Stimulated activated CD8-positive, alpha-beta memory T cell treated with anti-CD3 and anti-CD28 coated beads, Interleukin-15, amount 100 ng/mL, for 48 hours (primary cell): ENCODE data around the gene PLOD1.
"Not testable (repeated sequence)": the region's sequence is repeated elsewhere in the genome, so short reads cannot be mapped to it uniquely, and the experiment has no call there.

ENCODE experiments used
- DNase-seq, 2 donors: peaks; one replicate each; pipeline ENCODE4 v3.0.0-alpha.2; 2020; ENCODE audit warnings: low read depth in 2 of 2

The PLOD1 gene

DNA sequence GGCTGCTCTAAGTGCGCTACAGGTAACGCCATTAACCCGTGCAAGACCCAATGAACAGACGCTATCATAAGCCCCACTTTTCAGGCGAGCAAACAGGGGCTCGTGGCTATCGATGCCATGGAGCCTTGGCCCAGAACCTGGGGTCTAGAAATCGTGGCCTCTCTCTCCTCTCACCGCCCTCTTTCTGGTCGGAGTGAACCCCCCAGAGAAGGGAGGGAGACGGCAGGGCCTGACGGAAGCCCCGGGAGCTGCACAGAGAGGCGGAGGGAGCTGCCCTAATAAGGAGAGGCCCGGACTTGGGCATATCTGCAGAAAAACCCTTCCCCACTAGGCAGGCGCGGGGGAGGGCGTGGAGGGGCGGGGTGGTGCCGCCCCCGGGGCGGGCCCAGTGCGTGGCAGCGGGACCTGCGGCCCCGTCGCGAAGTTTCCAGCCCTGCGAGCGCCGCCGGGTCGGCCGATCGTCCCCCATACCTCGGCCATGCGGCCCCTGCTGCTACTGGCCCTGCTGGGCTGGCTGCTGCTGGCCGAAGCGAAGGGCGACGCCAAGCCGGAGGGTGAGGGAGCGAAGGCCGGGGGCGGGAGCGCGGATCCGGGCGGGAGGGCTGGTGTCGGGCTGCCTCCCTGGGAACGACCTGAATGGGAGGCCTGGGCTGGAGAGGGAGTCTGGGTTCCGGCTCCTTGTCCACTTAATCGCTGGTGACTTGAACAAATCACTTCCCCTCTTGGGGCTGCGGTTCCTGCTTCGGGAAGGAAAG lies at the start of gene PLOD1:
TSS of gene PLOD1 (plus strand) at position 416 of the 755 bp plus-strand sequence. CDS start at position 479, 63 bp downstream.
- peak; percentile 79 to 85 for DNase-seq

DNA sequence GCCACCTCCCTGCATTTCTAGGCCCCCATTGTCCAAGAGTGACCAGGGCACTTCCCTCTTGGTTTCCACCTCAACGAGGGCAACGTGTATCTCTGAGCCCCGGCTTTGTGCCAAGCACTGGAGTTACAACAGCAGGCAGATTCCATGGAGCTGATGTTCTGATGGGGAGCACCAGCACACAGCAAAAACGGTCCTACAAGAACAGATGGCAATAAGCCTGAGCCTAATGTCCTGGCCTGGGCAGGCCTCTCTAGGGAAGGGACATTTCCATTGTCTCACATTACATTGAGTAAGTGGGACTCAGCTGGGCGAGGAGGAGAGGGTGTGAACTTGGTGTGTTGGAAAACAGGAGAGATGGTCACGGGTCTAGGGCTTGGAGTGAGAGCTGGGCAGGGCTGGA lies 48.6 kb upstream of the PLOD1 start:
- no peak for DNase-seq

DNA sequence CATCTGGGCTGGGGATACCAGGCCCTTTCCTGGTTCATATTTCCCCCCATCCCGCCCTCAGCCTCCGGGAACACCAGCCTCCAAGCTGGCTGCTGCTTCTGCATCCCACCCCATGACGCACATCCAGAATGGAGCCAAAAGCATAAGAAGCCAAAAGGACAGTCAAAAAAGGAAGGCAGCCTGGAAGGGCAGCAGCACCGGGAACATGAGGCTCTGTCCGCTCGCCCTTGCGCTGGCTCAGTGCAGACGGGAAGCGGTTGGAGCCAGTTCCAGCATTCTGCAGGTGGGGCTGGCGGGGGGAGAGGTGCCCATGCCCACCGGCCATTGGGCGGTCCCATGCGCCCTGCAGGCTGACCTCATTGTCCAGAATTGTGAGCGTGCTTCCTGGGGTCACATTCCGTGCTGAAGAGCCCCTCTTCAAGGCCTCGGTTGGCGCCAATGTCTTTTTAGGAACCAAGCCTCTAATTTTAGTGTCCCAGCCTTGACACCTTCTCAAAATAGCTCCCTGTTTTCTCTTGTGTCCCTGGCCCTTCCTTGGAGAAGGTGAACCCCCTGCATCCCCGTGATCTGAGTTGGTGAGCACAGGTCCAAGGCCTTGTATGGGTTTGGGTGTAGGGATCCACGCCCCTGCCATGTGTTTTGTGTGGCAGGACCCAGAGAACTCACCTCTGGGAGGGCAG lies 47.4 kb upstream of the PLOD1 start:
- no peak for DNase-seq

DNA sequence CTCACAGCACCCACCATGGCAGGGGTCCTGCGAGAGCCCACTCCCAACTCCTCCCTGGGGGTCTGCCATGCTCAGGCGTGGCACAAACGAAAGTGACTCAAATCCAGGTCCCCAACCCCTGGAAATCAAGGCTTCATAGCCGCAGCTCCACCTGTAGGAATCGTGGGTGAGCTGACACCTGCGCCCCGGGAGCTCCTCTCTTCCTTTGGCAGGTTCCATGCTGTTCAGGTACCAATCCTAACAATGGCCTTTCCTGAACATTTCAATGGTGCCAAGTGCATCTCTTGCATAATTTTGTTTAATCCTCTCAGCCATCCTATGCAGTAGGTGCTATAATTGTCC lies 46.9 kb upstream of the PLOD1 start:
- DNase-seq = no peak

DNA sequence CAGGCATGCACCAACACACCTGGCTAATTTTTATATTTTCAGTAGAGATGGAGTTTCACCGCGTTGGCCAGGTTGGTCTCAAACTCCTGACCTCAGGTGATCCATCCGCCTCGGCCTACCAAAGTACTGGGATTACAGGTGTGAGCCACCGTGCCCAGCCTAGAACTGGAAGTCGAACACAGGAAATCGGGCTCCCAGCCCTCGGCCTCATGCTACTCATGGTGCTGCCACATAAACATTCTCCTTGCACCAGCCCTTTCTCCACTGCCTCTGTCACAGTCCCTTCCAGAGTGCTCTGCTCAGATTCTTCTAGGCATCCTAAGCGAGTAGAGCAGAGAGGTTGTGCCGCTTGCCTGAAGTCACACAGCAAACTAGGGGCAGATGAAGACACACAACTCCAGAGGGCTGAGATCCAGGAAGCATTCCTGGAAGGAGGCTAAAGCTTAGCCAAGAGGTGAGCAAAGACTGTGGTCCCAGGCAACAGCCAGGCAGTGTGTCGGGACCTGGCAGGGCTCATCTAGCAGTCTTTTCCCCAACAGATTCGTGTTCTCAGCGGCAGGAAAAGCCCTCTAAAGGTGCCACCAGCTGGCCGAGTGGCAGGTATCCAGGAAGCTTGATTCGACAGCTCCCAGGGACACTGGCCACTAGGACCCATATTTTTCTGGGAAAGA lies 46.2 kb upstream of the PLOD1 start:
- no peak for DNase-seq

DNA sequence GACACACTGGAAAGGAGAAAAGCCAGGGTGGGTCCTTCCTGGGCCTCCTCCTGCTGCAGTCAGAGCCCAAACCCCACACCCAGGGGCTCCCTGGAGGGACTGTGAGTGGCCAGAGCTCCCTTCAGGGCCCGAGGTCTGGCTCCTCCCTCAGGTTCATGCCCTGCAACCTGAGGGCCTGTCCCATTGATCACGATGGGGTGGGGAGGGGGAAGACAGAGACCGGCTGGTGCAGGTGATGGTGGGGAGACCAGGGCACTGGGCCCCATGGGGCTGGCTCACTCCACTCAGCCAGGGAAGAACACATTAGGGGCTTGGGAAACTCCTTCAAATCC lies 45.7 kb upstream of the PLOD1 start:
- DNase-seq = no peak

DNA sequence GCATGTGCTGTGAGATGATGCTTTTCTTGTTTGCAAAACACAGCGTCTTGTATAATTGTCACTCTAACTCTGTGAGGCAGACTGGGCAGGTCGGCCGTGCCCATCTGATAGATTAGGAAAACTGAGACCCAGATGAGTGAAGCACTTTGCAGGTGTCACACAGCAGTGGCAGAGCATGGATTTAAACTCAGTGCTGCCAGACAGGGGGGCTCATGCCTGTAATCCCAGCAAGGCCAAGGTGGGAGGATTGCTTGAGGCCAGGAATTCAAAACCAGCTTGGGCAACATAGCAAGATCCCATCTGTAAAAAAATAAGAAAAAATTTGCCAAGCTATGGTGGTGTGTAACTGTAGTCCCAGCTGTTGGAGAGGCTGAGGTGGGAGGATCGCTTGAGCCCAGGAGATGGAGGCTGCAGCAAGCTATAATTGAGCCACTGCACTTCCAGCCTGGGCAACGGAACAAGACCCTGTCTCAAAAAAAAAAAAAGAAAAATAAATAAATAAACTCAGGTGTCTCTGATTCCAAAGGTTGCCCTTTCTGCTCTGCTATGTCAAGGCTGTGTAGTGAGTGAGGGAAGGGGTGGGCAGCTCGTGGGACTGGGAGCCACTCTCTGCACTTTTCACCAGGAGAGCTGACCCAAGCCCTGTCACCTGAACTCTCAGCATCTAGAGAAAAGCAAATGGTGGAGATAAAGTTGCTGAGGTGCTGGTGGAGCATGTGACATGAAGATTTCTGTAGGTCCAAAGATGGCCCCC lies 42.9 kb upstream of the PLOD1 start:
- DNase-seq = no peak

DNA sequence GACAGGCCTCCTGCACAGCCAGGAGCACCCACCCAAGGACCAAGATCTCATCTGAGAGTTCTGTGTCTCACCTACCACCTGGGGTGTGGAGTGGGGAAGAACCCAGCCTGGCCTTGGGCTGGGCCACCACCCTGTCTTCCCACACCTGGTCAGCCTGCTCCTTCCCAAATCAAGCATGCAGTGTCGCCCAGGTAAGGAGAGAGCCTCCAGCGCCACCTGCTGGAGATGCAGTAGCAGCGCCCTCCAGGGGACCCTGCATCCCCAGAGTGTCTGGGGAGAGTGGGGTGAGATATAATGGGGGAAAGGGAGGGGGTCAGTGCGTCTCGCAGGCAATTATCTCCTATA lies 40.6 kb upstream of the PLOD1 start:
- peak; percentile 36 to 37 for DNase-seq

DNA sequence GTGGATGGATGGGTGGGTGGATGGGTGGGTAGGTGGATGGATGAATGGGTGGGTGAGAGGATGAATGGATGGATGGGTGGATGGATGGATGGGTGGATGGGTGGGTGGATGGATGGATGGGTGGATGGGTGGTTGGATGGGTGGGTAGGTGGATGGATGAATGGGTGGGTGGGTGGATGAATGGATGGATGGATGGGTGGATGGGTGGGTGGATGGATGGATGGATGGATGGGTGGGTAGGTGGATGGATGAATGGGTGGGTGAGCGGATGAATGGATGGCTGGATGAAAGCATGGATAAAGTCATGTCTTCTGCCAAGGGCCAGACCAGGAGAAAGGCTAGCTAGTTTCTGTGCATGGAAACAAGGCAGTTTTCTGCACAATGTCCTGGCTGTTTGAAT lies 40.0 kb upstream of the PLOD1 start:
- not testable (repeated sequence) for DNase-seq

DNA sequence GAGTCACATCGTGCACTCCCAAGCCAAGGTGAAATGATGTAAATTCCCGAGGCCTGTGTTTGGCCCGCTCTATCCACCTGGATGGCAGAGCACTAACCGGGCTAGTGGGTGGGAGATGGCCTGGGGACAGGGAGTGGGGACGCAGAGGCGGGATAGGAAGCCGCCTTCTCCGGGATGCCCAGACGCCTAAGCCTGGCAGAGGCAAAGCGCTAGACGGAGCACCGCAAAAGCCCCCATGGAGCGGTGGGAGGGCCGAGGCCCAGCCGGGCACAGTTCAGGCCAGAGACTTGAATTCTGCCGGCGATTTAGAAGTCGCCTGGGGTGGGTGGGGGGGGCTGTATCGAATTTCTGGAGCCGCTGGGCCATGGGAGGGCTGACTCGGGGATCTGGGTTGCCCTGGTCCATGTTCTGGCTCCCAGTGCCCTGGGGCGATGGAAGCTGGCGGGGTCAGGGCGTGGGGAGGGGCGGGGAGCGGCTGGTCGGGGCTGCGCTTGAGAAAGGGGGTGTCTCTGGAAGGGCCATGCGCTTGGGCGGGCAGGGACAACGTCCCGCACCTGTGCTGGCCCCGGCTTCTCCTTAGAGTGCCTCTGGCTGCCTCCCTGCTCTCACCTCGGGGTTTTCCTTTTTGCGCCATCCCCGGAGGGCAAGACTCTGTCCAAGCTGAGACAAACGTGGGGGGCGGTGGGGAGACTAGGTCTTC lies 36.3 kb upstream of the PLOD1 start:
- no peak for DNase-seq

DNA sequence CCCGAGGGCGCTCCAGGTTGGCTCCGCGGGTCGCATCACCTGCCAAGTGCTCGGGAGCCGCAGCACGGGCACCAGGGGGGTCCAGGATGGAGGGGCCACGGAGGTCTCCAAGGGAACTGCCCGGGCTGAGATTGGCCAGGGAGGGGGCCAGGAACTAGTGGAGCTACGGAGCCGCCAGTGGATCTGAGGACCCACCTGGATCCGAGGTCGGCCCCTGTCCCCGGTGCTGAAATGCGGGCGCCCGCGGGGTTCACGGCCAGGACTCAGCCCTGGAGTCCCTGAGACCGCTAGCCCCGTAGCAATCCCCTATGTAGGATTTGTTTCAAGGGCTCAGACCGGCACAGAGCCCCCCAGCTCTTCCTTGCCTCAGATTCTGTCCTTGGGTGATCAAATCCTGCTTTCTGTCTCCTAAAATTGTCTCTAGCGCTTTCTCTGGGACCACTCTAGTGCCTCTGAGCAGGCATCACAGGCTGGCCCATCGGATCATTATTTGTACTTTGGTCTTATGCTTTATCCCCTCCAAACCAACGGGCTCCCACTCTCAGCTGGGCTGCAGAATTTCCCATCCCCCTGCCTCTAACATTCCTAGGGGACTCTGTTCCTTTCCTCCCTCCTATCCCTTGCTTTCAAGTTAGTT lies 35.6 kb upstream of the PLOD1 start:
- no peak for DNase-seq

DNA sequence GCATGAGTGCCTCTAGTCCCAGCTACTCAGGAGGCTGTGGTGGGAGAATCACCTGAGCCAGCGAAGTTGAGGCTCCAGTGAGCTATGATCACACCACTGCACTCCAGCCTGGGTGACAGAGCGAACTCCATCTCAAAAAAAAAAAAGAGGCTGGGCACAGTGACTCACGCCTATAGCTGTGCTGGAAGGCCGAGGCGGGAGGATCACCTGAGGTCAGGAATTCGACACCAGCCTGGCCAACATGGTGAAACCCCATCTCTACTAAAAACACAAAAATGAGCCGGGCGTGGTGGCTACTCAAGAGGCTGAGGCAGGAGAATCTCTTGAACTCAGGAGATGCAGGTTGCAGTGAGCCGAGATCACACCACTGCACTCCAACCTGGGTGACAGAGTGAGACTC lies 33.1 kb upstream of the PLOD1 start:
- DNase-seq = not testable (repeated sequence)

DNA sequence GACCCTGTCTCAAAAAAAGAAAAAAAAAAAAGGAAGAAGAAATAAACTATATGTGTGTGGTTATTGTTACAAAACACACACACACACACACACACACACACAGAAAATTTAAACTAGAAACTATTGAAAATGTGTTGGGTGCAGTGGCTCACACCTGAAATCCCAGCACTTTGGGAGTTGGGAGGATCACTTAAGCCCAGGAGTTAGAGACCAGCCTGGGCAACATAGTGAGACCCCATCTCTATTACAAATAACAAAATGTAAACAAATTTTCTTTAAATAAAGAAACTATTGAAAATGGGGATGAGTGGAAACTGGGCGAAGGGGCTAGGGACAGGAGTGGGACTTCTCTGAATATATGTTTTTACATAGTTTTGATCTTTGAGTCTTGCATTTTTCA lies 31.3 kb upstream of the PLOD1 start:
- DNase-seq = no peak

DNA sequence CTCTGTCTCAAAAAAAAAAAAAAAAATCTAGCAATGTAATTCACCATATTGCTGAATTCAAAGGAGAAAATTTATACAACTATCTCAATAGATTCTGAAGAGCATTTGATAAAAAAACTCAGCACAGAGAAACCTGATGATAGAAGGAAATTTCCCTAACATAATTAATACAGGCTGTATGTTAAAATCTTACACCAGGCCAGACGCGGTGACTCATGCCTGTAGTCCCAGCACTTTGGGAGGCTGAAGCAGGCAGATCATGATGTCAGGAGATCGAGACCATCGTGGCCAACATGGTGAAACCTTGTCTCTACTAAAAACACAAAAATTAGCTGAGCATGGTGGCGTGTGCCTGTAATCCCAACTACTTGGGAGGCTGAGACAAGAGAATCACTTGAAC lies 30.4 kb upstream of the PLOD1 start:
- not testable (repeated sequence) for DNase-seq

DNA sequence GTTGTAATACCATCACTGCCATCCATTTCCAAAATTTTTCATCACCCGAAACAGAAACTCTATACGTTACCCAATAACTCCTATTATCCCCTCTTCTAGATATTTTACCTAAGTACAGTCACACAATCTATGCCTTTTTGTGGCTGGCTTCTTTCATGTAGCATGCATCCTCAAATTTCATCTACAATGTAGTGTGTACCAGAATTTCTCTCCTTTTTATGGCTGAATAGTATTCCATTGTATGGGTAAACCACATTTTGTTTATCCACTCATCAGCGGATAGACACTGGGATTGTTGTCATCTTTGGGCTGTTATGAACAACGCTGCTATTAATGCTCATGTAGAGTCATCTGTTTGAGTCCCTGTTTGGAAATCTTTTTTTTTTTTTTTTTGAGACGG lies 29.5 kb upstream of the PLOD1 start:
- DNase-seq = no peak

DNA sequence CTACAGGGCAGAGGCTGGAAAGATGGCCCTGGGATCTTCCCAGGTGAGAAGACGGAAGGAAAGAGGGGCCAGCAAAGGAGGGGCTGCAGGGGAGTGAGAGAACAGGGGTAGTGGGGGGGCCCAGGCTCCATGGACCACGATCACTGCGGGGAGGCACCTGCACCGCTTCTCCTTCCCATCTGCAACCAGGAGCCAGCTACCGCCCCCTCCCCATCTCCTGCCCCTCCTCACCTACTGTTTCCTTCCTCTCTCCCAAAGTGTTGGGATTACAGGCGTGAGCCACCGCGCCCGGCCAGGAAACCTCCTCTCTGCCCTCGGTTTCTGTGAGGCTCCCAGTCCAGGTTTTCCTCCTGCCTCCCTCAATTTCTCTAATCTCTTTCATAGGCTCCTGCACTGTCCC lies 27.6 kb upstream of the PLOD1 start:
- DNase-seq = no peak

DNA sequence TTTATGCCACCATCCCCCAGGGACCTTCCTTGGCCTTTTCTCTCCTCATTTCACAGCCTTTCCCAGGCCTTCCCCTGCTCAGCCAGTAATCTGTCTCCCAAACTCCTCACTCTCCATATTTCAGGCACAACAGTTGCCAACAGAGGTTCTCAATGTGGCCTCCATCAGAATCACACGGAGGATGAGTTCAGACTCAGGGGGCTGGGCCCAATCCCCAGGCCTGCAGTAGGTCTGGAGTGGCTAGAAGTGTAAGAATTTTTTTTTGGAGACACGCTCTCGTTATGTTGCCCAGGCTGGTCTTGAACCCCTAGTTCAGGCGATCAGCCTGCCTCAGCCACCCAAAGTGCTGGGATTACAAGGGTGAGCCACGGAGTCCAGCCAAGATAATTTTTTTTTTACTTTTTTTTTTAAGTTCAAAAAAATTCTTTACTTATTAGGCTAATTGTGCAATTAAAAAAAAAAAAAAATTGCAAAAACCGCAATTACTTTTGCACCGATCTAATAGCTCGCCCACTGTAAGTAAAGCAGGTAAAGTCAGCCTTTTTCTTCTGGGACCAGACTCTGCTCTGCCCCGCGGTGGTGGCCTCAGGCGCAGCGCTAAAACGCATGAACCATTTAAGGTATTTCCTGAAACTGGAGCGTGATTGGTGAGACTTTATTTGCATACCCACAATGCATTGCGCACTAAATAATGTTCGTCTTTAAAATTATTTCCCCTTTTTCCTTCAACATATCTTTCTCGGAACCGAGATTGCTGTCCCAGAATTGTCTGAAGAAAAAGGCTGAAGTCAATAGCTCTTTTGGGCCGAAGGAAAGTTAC lies 27.0 kb upstream of the PLOD1 start:
- peak; percentile 79 to 81 for DNase-seq

DNA sequence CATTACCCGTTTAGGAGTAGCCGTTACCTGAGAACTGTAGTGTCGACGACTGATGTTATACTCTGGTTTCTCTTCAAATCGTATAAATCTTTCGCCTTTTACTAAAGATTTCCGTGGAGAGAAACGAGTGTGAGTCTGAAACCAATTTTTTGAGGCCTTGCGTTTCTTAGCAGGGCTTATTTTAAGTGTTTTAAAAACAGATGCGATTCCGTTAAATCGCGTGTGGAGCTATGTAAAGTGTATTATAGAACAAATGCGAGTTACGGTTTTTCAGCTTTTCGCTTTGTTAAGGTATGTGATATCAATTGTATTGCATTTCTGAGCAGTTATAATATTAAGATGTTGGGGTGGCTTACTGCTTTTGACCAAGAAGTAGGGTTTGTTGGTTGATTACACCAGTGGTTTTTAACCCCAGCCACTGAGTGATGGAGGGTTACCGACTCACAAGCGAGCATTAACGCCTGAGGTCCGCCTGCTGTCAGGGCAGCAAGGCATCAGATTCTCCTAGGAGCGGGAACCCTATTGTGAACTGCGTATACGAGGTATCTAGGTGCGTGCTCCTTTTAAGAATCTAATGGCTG lies 26.3 kb upstream of the PLOD1 start:
- DNase-seq = peak; percentile 72 to 77

DNA sequence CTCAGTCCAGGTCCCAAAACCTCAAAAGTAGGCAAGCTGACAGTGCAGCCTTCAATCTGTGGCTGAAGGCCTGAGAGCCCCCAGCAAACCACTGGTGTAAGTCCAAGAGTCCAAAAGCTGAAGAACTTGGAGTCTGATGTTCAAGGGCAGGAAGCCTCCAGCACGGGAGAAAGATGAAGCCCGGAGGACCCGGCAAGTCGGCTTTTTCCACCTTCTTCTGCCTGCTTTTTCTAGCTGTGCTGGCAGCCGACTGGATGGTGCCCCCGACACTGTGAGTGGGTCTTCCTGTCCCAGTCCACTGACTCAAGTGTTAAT lies 23.6 kb upstream of the PLOD1 start:
- not testable (repeated sequence) for DNase-seq

DNA sequence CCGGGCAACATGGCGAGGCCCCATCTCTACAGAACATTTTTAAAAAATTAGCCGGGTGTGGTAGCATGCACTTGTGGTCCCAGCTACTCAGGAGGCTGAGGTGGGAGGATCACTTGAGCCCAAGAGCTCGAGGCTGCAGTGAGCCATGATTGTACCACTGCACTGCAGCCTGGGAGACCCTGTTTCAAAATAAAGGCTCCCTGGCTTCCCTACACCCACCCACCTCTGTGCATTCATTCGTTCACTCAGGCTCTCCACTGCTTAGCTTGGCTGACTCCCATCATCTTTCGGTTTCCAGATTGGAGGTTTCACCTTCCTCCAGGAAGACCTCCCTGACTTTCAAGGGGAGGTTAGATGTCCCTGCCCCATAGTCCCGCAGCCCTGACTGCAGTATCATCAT lies 22.5 kb upstream of the PLOD1 start:
- DNase-seq = no peak
